GM12865 (cell line): ENCODE data around the gene FCN1.
A peak's percentile ranks its signal among the peaks of the same experiment; 100 is the strongest.

Experiments
- DNase-seq: peaks from one replicate; pipeline ENCODE4 v3.0.0; 2010; ENCODE audit warnings: low read depth
- H3K4me3 ChIP-seq: 2 replicates; pipeline ENCODE4 v1.5.1; 2011; ENCODE audit warnings: mild to moderate bottlenecking, low read depth, low read length, control low read depth
- CTCF ChIP-seq: IDR thresholded peaks from 2 replicates; pipeline ENCODE4 v1.5.1; 2011; ENCODE audit warnings: low read length, control low read depth, low read depth, inconsistent platforms; ENCODE audit not compliant: insufficient read depth; ENCODE audit errors: missing control alignments

The FCN1 gene

GRCh38 chr9:134932606-134933005, 14.9 kb upstream of the FCN1 start:
- TF ChIP-seq CTCF, result no peak
- DNase-seq, result peak; percentile 15
- peak overlapping the region; percentile 52 for H3K4me3 ChIP-seq

GRCh38 chr9:134932171-134932570, 14.5 kb upstream of the FCN1 start:
- no peak for TF ChIP-seq CTCF
- peak overlapping the region; percentile 52 for H3K4me3 ChIP-seq
- no peak for DNase-seq

- no peak for TF ChIP-seq CTCF
- H3K4me3 ChIP-seq, result peak overlapping the region; percentile 17
- DNase-seq, result peak; percentile 81
Measured at GRCh38 chr9:134930398-134930797, 12.7 kb upstream of the FCN1 start.

GRCh38 chr9:134929193-134930158, 11.8 kb upstream of the FCN1 start:
- no peak overlapping the region for H3K4me3 ChIP-seq
- no peak for TF ChIP-seq CTCF
- peak; percentile 39 for DNase-seq

- H3K4me3 ChIP-seq, result no peak overlapping the region
- TF ChIP-seq CTCF, result no peak
- DNase-seq, result no peak
Measured at GRCh38 chr9:134928436-134929192, 10.9 kb upstream of the FCN1 start.

GRCh38 chr9:134925011-134925511, 7.3 kb upstream of the FCN1 start:
- peak; percentile 39 for DNase-seq
- no peak overlapping the region for H3K4me3 ChIP-seq
- TF ChIP-seq CTCF, result no peak
